T-cell (primary cell): ENCODE data around the gene BTRC. TPM values are rescaled to one million over a fixed set of nuclear protein-coding genes. Genes with fewer than 3 reads are reported as not detected.

ENCODE experiments used
- ATAC-seq, 4 experiments: fragments of 200-7000 bp in 3 of 4; fragments of 150-1000 bp in 1 of 4; cut with Tn5 transposase; replicated peaks in 1 of 4; 1 replicate in 3 of 4; 2 replicates in 1 of 4; pipeline ENCODE4 v1.10.0; 2021; ENCODE audit warnings: moderate library complexity in 3 of 4, mild to moderate bottlenecking in 2 of 4, moderate number of reproducible peaks in 1 of 4
- CTCF ChIA-PET, 2 donors: fragments of 300-600 bp; sonication (Branson Sonifier 250); formaldehyde crosslinking; loops; one replicate each; lab custom pipeline; 2022; ENCODE audit warnings: antibody characterized with exemption in 2 of 2; lab: Charles Lee
- POLR2A ChIA-PET, 2 donors: fragments of 300-600 bp; sonication (Branson Sonifier 250); formaldehyde crosslinking; loops; one replicate each; lab custom pipeline; 2022; ENCODE audit warnings: antibody characterized with exemption in 2 of 2; lab: Charles Lee
- DNase-seq, 35 experiments: peaks; one replicate each; pipeline versions ENCODE4 v3.0.0 to v3.0.0-alpha.2; 2013 to 2023
- H3K27ac ChIP-seq: one replicate; pipeline ENCODE4 v1.5.1; 2013; ENCODE audit warnings: low read length
- H3K27me3 ChIP-seq, 2 experiments: replicated peaks in 1 of 2; 1 replicate in 1 of 2; 2 replicates in 1 of 2; pipeline versions ENCODE4 v1.6.1 to v1.7.0; 2013; ENCODE audit warnings: low read length in 1 of 2, mixed read lengths in 1 of 2; ENCODE audit not compliant: control insufficient read depth in 2 of 2, insufficient read depth in 2 of 2; ENCODE audit errors: extremely low read depth in 1 of 2
- H3K36me3 ChIP-seq, 2 donors: 1 replicate in 1 of 2; 2 replicates in 1 of 2; pipeline versions ENCODE4 v1.6.1 to v1.7.0; 2013; ENCODE audit warnings: low read length in 1 of 2; ENCODE audit not compliant: control insufficient read depth in 2 of 2, insufficient read depth in 1 of 2; ENCODE audit errors: extremely low read depth in 1 of 2
- H3K4me1 ChIP-seq, 2 experiments: 1 replicate in 1 of 2; 2 replicates in 1 of 2; pipeline versions ENCODE4 v1.6.1 to v1.7.0; 2013; ENCODE audit warnings: low read length in 2 of 2, mixed read lengths in 1 of 2; ENCODE audit not compliant: insufficient read depth in 2 of 2, control insufficient read depth in 1 of 2; ENCODE audit errors: extremely low read depth in 1 of 2
- H3K4me3 ChIP-seq, 2 donors: 1 replicate in 1 of 2; 2 replicates in 1 of 2; pipeline versions ENCODE4 v1.5.1 to v1.7.0; 2013; ENCODE audit warnings: mild to moderate bottlenecking in 2 of 2, low read length in 1 of 2, moderate library complexity in 1 of 2; ENCODE audit not compliant: control insufficient read depth in 1 of 2; ENCODE audit errors: extremely low read depth in 1 of 2
- H3K9me3 ChIP-seq: 2 replicates; pipeline ENCODE4 v1.7.0; 2013
- H3K27ac Mint-ChIP-seq, 2 donors: one replicate each; pipeline ENCODE4 v1.8.0; 2020 to 2021; ENCODE audit warnings: mild to moderate bottlenecking in 2 of 2, mixed read lengths in 2 of 2
- H3K27me3 Mint-ChIP-seq, 2 donors: one replicate each; pipeline ENCODE4 v1.8.0; 2021 to 2022; ENCODE audit warnings: mixed read lengths in 2 of 2
- H3K36me3 Mint-ChIP-seq: one replicate; pipeline ENCODE4 v1.8.0; 2021; ENCODE audit warnings: mixed read lengths
- H3K4me1 Mint-ChIP-seq, 3 donors: one replicate each; pipeline ENCODE4 v1.8.0; 2020 to 2022; ENCODE audit warnings: mixed read lengths in 3 of 3, mild to moderate bottlenecking in 1 of 3
- H3K4me3 Mint-ChIP-seq, 3 donors: one replicate each; pipeline ENCODE4 v1.8.0; 2020 to 2022; ENCODE audit warnings: mild to moderate bottlenecking in 3 of 3, mixed read lengths in 3 of 3, moderate library complexity in 3 of 3
- H3K9me3 Mint-ChIP-seq, 3 donors: one replicate each; pipeline ENCODE4 v1.8.0; 2020 to 2022; ENCODE audit warnings: mixed read lengths in 3 of 3
- WGBS: methylation state at CpG from one replicate; pipeline ENCODE4 v1.1.5; 2013; ENCODE audit warnings: missing lambda C conversion rate; ENCODE audit not compliant: insufficient coverage; 5-methylcytosine and 5-hydroxymethylcytosine counted together
- total RNA-seq, 35 experiments: library from RNA in 6 of 35; stranded (reverse) in 6 of 35; fragments of 120-200 nt in 1 of 35; gene quantifications; one replicate each; pipeline versions ENCODE4 v1.2.1 to v1.2.4 and lab custom pipeline; 2013 to 2026

BTRC gene
- total RNA-seq, 5 donors from 2014 or later (not counting 1 experiment from before 2014, with no cell fraction given) = 15.7 to 23.2 (median 17.3) TPM

DNA sequence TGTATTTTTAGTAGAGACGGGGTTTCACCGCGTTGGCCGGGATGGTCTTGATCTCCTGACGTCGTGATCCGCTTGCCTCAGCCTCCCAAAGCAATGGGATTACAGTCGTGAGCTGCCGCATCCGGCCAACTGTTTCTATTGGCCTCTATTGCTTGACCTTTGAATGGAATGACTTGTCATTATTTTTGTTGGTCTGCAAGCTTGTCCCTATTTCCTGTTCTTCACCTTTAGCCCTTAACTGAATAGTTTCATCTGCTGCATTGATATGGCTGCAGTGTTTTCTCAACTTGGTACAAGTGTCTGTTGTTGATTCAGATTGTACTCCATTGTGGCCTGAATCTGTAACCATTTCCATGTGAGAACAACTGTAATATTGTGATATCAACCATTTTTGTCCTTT is 128.6 kb downstream of the BTRC start:
- Mint-ChIP-seq H3K4me1 (peaks cover 5 to 22% (median 13%) of the 10 kb centered on the region in 3 donors), H3K4me3 (no peak overlapping the region), H3K27ac (no peak overlapping the region), H3K36me3 (peaks cover 39% of the 10 kb centered on the region), H3K27me3 (no peaks in the 10 kb centered on the region), H3K9me3 (no peaks in the 10 kb centered on the region)
- DNase-seq (no peak), ATAC-seq (no peak)
- POLR2A ChIA-PET = no interaction called here
- Histone ChIP-seq H3K9me3 (no peaks in the 10 kb centered on the region), H3K27ac (no peak overlapping the region), H3K27me3 (no peaks in the 10 kb centered on the region), H3K36me3 (peaks cover 0 to 9% of the 10 kb centered on the region in 2 donors), H3K4me1 (peaks cover 0 to 3% of the 10 kb centered on the region in 2 experiments), H3K4me3 (no peak overlapping the region)
- CTCF ChIA-PET = interaction anchor here in 1 of 2 donors (0.6 kb wide), 1 partner anchor 186 kb away, joined by 4 read pairs; no protein-coding TSS in a partner anchor
- WGBS = 100% methylated on average over 7 of the region's 10 CpGs

DNA sequence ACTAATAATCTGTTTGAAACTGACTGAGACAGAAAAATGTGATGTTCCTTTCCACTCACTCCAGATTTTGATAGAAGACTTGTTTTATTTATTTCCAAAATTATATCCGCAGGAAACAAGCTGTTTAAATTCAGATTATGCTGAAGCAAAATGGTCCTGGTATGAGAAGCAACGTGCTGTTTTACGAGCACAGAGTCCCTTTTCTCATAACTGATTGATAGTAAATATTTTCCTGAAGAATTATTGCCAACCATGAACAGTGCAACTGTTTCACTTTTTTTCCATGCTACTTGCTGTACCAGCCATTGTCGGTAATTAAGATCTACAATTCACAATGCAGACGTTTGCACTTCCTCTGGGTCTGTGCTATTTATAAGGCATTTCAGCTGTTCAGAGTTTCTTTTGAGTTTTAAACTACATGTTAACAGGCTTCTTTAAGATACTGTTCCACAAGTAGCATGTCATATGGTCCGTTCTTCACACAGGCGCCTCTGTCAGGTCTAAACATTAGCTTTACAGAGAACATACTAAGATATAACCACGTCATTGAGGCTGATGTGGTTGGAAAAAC is 130.3 kb downstream of the BTRC start:
- Histone ChIP-seq H3K27ac (no peak overlapping the region), H3K36me3 (peaks cover 0 to 8% of the 10 kb centered on the region in 2 donors), H3K4me3 (no peak overlapping the region), H3K4me1 (peaks cover 0 to 3% of the 10 kb centered on the region in 2 experiments), H3K9me3 (no peaks in the 10 kb centered on the region), H3K27me3 (no peaks in the 10 kb centered on the region)
- DNase-seq (no peak), ATAC-seq (no peak)
- POLR2A ChIA-PET = no interaction called here
- H3K4me3 Mint-ChIP-seq = no peak overlapping the region
- H3K27ac Mint-ChIP-seq = no peak overlapping the region
- no CpG with 5 or more reads among the region's 8 CpGs for WGBS
- CTCF ChIA-PET = interaction anchor here in 1 of 2 donors (0.6 kb wide), 1 partner anchor 30 kb away, joined by 3 read pairs; no protein-coding TSS in a partner anchor
- H3K27me3 Mint-ChIP-seq = no peaks in the 10 kb centered on the region
- H3K4me1 Mint-ChIP-seq = peaks cover 4 to 18% (median 11%) of the 10 kb centered on the region in 3 donors
- no peaks in the 10 kb centered on the region for H3K9me3 Mint-ChIP-seq
- peaks cover 35% of the 10 kb centered on the region for H3K36me3 Mint-ChIP-seq

DNA sequence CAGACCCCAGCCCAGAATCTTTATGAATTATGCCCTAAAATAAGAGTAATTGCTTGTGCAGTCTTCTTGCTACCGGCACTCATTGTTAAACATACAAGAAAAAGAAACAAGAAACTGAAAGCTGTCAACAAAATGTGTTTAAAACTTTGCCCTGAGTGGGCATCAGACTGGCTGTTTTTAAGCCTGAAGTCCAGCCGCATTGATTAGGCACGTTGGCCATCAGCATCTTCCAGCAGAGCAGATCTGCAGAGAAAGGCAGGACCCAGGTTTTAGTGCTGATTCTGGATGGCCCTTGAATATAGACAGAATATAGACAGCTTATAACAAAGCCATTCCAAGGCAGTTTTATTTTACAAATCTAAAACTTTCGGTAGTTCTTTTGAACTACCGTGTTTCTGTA is 131.2 kb downstream of the BTRC start:
- H3K36me3 ChIP-seq = peaks cover 0 to 4% of the 10 kb centered on the region in 2 donors
- ChIA-PET POLR2A (no interaction called here), CTCF (no interaction called here)
- no peaks in the 10 kb centered on the region for H3K9me3 ChIP-seq
- Mint-ChIP-seq H3K9me3 (no peaks in the 10 kb centered on the region), H3K27ac (no peak overlapping the region), H3K36me3 (peaks cover 31% of the 10 kb centered on the region), H3K4me3 (no peak overlapping the region), H3K27me3 (no peaks in the 10 kb centered on the region), H3K4me1 (peaks cover 4 to 28% (median 11%) of the 10 kb centered on the region in 3 donors)
- H3K27ac ChIP-seq = no peak overlapping the region
- no peaks in the 10 kb centered on the region for H3K27me3 ChIP-seq
- no peak for ATAC-seq
- 97% methylated on average over 5 of the region's 5 CpGs for WGBS
- H3K4me3 ChIP-seq = no peak overlapping the region
- peaks cover 0 to 3% of the 10 kb centered on the region in 2 experiments for H3K4me1 ChIP-seq
- no peak for DNase-seq

DNA sequence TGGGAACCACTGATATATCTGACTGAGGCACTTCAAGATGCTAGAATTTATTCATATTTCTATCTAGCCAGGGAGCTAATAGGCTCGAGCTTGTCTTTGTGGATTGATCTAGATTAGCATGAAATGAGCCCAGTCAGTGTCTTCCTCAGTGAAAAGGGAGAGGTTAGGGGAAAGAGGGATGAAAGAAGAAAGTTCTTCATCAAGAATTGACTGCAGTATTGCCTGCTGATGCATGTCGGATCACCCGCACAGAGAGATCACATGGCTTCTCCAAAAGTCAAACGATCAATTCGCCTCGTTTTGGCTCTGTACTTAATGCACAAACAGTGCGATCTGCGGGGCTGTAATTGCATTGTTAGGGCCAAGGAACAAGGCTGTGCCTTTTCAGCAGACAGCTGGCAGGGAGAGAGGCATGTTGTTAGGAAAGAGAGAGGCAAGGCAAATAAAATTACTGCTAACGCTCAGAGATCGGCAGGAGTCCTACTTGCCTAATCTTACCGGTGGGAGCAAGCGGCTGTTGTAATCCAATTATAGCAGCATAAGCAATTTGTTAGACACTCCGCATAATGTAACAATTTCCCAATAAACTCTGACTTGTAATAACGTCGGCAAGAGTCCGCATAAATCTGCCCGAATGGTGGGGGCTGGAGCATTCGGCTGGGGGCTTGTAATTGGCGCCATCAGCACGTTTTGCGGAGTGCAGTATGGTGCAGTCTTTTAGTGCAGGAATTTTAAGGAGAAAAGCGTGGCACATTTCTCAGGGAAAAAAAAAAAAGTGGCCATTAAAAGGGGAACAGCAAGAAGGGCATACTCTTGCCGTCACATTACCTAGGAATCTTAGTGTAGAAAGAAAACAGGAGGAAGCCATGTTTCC is 132.0 kb downstream of the BTRC start:
- Histone ChIP-seq H3K27me3 (no peaks in the 10 kb centered on the region), H3K9me3 (no peaks in the 10 kb centered on the region), H3K36me3 (no peaks in the 10 kb centered on the region), H3K4me3 (no peak overlapping the region), H3K4me1 (peaks cover 0 to 3% of the 10 kb centered on the region in 2 experiments), H3K27ac (no peak overlapping the region)
- Mint-ChIP-seq H3K4me1 (peaks cover 7 to 35% (median 11%) of the 10 kb centered on the region in 3 donors), H3K4me3 (no peak overlapping the region), H3K9me3 (no peaks in the 10 kb centered on the region), H3K36me3 (peaks cover 28% of the 10 kb centered on the region), H3K27me3 (no peaks in the 10 kb centered on the region), H3K27ac (no peak overlapping the region)
- no peak for DNase-seq
- ChIA-PET POLR2A (interaction anchor here in 1 of 2 donors (0.5 kb wide), 1 partner anchor 112 kb away, joined by 5 read pairs; no protein-coding TSS in a partner anchor), CTCF (no interaction called here)
- no peak for ATAC-seq
- WGBS = 96% methylated on average over 18 of the region's 23 CpGs

DNA sequence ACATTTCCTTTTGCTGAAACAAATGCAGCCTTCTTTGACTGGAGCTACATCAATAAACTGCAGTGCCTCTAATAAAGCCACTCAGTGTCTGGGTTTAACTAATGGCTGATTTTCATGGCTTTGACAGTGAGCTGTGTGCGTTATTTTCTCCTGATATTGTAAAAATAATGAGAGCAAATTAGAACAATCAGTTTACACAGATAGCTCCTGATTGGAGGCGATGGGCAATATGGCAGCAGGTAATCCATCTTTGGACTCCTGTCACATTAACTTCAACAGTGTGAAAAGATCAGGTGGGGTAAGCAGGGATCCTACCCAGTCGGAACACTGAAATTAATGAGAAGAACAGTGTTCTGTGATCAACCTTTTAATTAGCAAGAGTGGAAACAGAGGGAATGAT is 133.4 kb downstream of the BTRC start:
- ChIA-PET POLR2A (interaction anchor here in 1 of 2 donors (0.6 kb wide), 1 partner anchor 9 kb away, joined by 3 read pairs; no protein-coding TSS in a partner anchor), CTCF (interaction anchor here in 1 of 2 donors (1.1 kb wide), 1 partner anchor 273 kb away, joined by 3 read pairs; no protein-coding TSS in a partner anchor)
- no peaks in the 10 kb centered on the region for H3K9me3 Mint-ChIP-seq
- H3K27me3 Mint-ChIP-seq = no peaks in the 10 kb centered on the region
- WGBS = no CpG with 5 or more reads among the region's 3 CpGs
- no peak for ATAC-seq
- Histone ChIP-seq H3K4me1 (peaks cover 0 to 3% of the 10 kb centered on the region in 2 experiments), H3K36me3 (no peaks in the 10 kb centered on the region), H3K27ac (no peak overlapping the region), H3K4me3 (no peak overlapping the region), H3K9me3 (no peaks in the 10 kb centered on the region), H3K27me3 (no peaks in the 10 kb centered on the region)
- no peak overlapping the region for H3K27ac Mint-ChIP-seq
- no peak for DNase-seq
- H3K4me1 Mint-ChIP-seq = peaks cover 9 to 35% (median 11%) of the 10 kb centered on the region in 3 donors
- H3K4me3 Mint-ChIP-seq = no peak overlapping the region
- peaks cover 24% of the 10 kb centered on the region for H3K36me3 Mint-ChIP-seq

DNA sequence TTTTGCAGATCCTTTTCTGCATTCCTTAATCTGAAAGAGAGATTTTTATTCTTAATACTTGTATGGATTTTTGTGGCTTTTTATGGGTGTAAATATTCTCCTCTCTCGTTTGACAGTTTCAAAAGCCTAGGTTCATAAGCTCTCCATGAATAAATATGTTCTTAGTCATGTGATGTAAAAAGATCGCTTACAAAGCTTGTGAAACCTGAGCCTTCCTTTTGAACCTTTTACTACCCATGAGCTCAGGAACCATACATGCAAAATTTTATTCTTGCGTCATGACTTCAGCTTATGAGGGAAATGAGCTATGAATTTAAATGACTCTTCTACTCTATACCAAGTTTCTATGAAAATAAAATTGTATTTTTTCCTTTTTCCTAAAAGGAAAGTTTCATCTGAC is 135.4 kb downstream of the BTRC start:
- Histone ChIP-seq H3K27me3 (no peaks in the 10 kb centered on the region), H3K4me3 (no peak overlapping the region), H3K36me3 (no peaks in the 10 kb centered on the region), H3K27ac (no peak overlapping the region), H3K4me1 (peaks cover 0 to 3% of the 10 kb centered on the region in 2 experiments), H3K9me3 (no peaks in the 10 kb centered on the region)
- Mint-ChIP-seq H3K27me3 (no peaks in the 10 kb centered on the region), H3K9me3 (no peaks in the 10 kb centered on the region), H3K36me3 (peaks cover 20% of the 10 kb centered on the region), H3K4me1 (peaks cover 11 to 30% (median 11%) of the 10 kb centered on the region in 3 donors), H3K4me3 (no peak overlapping the region), H3K27ac (no peak overlapping the region)
- CTCF ChIA-PET = interaction anchor here in 1 of 2 donors (1.4 kb wide), 1 partner anchor 23 kb away, joined by 4 read pairs; no protein-coding TSS in a partner anchor
- no peak for ATAC-seq
- POLR2A ChIA-PET = no interaction called here
- WGBS = no CpG with 5 or more reads among the region's 3 CpGs
- DNase-seq = no peak
